Endothelial cell of umbilical vein (primary cell): ENCODE measurements around the gene APRT.
"Not testable (repeated sequence)": the region's sequence is repeated elsewhere in the genome, so short reads cannot be mapped to it uniquely, and the experiment has no call there.

Experiments used
- EZH2 ChIP-seq: IDR thresholded peaks from 2 replicates; pipeline ENCODE4 v1.6.1; 2012; ENCODE audit warnings: borderline replicate concordance, low read depth, mild to moderate bottlenecking, moderate library complexity, low read length, inconsistent platforms; ENCODE audit not compliant: severe bottlenecking
- POLR2A ChIP-seq: IDR thresholded peaks from 2 replicates; pipeline ENCODE4 v1.6.1; 2012; ENCODE audit warnings: low read depth, mild to moderate bottlenecking, control low read depth, low read length
- TF ChIP-seq, protein P1 (sequence below), 2 donors: IDR thresholded peaks; 1 replicate in 1 of 2; 2 replicates in 1 of 2; pipeline ENCODE4 v1.5.1; 2011; ENCODE audit warnings: low read length in 2 of 2, mild to moderate bottlenecking in 2 of 2, moderate library complexity in 2 of 2, control low read depth in 1 of 2, inconsistent platforms in 1 of 2, low read depth in 1 of 2; ENCODE audit not compliant: insufficient read depth in 1 of 2; ENCODE audit errors: extremely low read depth in 1 of 2

DNA sequence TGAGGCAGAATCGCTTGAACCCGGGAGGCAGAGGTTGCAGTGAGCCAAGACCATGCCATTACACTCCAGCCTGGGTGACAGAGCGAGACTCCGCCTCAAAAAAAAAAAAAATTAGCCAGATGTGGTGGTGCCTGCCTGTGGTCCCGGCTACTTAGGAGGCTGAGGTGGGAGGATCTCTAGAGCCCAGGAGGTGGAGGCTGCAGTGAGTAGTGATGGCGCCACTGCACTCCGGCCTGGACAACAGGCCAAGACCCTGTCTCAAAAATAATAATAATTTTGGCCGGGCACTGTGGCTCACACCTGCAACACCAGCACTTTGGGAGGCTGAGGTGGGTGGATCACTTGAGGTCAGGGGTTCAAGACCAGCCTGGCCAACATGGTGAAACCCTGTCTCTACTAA, 23.0 kb downstream of the APRT start:
- not testable (repeated sequence) for TF ChIP-seq POLR2A, EZH2
- TF ChIP-seq, protein P1, sequence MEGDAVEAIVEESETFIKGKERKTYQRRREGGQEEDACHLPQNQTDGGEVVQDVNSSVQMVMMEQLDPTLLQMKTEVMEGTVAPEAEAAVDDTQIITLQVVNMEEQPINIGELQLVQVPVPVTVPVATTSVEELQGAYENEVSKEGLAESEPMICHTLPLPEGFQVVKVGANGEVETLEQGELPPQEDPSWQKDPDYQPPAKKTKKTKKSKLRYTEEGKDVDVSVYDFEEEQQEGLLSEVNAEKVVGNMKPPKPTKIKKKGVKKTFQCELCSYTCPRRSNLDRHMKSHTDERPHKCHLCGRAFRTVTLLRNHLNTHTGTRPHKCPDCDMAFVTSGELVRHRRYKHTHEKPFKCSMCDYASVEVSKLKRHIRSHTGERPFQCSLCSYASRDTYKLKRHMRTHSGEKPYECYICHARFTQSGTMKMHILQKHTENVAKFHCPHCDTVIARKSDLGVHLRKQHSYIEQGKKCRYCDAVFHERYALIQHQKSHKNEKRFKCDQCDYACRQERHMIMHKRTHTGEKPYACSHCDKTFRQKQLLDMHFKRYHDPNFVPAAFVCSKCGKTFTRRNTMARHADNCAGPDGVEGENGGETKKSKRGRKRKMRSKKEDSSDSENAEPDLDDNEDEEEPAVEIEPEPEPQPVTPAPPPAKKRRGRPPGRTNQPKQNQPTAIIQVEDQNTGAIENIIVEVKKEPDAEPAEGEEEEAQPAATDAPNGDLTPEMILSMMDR (IDR thresholded peaks at IDR 0.05; ENCODE audit: extremely low read depth in 1 of 2, insufficient read depth in 1 of 2, low read depth in 1 of 2, low read length in 2 of 2): not testable (repeated sequence)
